Measurements from ENCODE around the gene RAP1GAP.

RAP1GAP gene

GRCh38 chr1:21661886-21662285 is 7.3 kb downstream of the RAP1GAP start:
- no peak for DNase-seq

DNA sequence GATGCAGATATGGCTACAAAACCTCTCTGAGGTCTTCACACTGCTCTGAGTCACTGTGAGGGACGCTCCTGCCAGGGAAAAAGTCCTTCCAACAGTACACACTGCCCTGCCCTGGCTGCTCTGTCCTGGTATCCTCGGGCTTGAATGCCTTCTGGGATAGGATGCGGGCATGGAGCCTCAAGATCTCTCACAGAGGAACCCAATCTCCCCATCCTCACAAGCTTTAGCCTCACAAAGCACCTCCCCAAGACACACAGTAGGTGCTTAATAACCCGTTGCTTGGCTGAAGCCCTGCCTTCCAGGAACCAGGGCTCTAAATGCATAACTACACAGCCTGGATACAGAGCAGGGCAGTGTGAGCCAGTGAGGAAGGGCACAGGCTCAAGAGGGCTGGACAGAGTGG is 9.2 kb downstream of the RAP1GAP start:
- no peak for DNase-seq

DNA sequence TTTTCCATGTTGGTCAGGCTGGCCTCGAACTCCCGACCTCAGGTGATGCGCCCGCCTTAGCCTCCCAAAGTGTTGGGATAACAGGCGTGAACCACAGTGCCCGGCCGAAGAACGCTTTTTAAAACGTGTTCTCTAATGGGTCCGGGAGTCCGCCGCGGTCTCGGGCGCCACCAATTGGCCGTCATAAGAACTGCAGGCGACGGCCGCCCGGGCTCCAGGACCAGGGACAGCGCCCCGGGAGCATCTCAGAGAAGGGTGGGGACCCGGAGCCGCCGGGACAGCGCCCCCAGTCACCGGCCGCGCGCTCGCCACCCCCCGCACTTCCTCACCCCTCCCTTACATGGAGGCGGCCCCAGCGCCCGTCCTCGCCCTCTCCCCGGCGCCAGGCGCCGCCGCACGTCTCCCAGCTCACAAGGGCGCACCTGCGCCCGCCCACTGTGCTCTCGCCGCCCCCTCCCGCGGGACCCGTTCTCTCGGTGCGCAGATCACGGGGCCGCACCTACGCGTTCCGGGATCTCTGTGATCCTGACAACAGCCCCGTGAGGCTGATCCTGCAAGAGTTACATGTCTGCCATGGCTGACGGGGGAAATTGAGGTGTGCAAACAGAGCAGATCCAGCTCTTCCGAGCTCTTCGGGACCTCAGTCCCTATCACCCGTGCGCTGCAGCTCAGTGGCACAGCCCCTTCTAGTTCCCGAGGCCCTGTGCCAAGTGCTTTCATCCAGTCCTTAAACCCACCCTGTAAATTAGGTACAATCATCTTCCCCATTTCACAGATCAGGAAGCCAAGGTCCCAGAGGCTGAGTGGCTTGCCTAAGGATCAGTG is 9.8 kb downstream of the RAP1GAP start:
- peak; percentile 49 for DNase-seq

GRCh38 chr1:21657456-21658190 is 11.5 kb downstream of the RAP1GAP start:
- no peak for DNase-seq

GRCh38 chr1:21655748-21656147 is 13.4 kb downstream of the RAP1GAP start:
- peak; percentile 43 for DNase-seq

DNA sequence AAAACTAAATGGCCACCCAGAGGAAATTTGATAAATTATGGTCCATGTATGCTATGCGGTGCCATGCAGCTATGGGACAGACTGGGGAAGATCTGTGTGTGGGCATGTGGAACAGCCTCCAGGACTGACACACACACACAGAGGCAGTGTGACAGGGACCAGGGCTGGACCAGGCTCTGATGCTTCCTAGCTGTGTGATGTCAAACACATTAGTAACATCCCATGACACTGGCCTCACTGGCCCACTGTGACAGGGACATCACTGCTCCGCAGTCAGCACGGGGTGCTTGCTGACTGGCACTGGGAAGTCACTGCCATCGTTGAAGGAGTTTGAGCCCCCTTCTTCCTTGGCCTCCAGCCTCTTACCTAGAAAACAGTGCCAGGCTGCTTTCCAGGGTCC is 13.9 kb downstream of the RAP1GAP start:
- DNase-seq = no peak

DNA sequence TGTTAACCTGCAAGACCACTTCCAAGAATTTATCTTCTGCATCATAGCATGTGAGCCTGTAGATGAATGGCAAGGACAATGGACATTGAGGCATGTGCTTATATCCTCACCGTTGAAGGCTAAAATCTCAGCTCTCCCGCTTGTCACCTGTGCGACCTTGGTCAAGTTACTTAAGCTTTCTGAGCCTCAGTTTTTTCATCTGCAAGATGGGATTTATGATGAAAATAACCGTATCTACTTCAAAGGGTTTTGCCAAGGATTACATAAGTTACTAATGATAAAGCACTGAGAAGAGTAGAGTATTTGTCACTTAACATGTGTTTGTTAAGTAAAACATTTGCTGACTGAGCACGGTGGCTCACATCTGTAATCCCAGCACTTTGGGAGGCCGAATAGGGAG is 14.9 kb downstream of the RAP1GAP start:
- DNase-seq = no peak

DNA sequence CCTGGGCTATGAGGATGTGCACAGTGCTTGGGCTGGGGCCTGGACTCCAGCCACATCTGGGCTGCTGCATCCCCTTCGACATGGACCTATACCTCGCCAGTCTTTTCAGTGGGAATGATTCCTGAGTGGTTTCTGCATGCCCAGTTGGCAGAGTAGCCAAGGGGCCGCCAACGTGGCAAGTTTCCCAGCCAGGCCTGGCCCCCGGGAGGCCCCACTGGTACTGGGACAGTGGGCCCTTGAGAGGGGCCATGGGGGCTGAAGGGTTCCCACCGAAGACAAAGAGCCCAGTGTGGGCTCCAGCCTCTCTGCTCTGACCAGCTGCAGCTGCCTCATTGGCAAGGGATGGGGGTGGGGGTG is 15.4 kb downstream of the RAP1GAP start:
- DNase-seq = no peak

- DNase-seq = no peak
Observed at GRCh38 chr1:21652937-21653743, 16.0 kb downstream of the RAP1GAP start.

- DNase-seq = no peak
Observed at GRCh38 chr1:21652101-21652936, 16.8 kb downstream of the RAP1GAP start.

GRCh38 chr1:21651214-21652042 is 17.7 kb downstream of the RAP1GAP start:
- DNase-seq = peak; percentile 44

DNA sequence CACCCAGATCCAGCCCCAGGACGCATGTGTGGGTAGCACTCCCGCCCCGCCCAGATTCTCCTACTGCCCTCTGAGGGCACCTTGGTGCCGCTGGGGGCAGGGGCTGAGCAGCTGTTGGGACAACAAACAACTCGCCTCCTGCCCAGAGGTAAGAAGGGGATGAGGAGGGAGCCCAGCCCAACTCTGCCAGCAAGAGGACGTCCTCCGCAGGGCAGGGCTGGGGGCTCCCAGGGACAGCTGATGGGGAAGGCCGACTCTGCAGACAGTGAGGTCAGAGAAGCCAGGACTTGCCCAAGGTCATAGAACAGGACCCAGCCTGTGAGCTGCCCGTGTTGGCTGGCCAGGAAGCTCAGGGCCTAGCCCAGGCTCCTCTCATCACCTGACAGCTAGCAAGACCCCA is 18.8 kb downstream of the RAP1GAP start:
- DNase-seq = no peak

DNA sequence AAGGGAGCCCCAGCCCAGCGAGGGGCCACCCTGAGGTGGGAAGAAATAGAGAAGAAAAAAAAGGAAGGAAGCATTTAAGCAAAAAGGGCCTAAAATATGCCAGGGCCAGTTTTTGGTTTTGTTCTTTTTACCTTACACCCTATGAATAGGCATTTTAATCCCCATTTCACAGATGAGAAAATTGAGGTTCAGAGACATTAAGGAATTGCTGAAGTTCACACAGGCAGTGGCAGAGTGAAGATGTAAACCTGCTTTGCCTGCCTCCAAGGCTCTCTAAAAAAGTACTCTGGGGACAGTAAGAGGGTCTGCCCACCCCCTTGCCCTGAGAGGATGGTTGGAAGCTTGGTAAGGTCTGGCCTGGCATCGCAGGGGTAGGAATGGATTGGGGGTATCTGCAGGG is 19.8 kb downstream of the RAP1GAP start:
- DNase-seq = no peak

GRCh38 chr1:21648791-21649190 is 20.4 kb downstream of the RAP1GAP start:
- no peak for DNase-seq

DNA sequence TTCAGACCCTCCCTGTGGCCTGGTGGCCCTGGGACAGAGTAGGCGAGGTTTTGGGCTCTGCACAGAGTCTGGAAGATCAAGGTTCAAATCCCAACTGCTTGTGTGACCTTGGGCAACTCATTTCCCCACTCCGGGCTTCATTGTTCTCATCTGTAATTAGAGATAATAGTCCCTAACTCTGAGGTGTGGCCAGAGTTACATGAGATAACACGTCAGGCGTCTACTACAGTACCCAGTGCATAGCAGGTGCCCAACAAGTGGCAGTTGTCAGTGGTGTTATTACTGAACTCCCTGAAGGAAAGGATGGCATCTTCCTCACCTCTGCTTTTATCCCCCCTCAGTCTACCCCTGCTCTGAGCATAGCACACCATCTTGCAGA is 20.8 kb downstream of the RAP1GAP start:
- no peak for DNase-seq

- DNase-seq = peak; percentile 64
Observed at GRCh38 chr1:21647431-21648351, 21.5 kb downstream of the RAP1GAP start.

GRCh38 chr1:21645550-21645949 is 23.6 kb downstream of the RAP1GAP start:
- DNase-seq = no peak

DNA sequence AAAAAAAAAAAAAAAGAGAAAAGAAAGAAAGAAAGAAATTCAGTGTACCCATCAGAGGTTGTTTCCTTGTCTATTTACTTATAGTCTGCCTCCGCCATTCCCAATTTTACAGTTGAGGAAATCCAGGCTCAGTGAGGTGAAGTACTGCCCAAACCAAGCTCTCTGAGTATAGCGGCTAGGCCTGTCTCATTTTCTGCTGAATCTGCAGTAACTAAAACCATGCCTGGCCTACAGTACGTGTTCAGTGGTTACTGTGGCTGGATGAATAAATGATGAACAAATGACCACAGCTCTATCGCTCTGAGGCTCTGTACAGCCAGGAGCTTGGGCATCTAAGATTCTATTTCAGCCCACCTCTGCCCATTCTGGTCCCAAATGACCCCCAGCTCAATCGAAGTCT is 24.3 kb downstream of the RAP1GAP start:
- DNase-seq = no peak

DNA sequence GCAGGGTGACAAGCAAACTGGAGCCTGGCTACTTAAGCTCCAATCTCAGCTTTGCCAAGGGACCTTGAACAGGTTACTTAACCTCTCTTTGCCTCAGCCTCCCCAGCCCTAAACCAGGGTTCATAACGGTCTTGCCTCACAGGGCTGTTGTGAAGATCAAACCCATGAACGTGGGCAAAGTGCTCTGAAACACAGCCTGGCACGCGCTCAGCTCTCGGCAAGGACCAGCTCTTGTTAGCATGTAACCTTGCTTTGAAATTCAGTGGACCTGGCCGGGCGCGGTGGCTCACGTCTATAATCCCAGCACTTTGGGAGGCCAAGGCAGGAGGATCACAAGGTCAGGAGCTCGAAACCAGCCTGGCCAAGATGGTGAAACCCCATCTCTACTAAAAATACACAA is 24.8 kb downstream of the RAP1GAP start:
- DNase-seq = no peak

GRCh38 chr1:21643624-21644023 is 25.5 kb downstream of the RAP1GAP start:
- DNase-seq = no peak
